CD4-positive, alpha-beta T cell treated with Interleukin-4 for 1 hour (primary cell): ENCODE results near the gene COG5.

Experiments used
- DNase-seq, 2 donors: peaks; one replicate each; pipeline ENCODE4 v3.0.0-alpha.2; 2020 to 2022

The COG5 gene

DNA sequence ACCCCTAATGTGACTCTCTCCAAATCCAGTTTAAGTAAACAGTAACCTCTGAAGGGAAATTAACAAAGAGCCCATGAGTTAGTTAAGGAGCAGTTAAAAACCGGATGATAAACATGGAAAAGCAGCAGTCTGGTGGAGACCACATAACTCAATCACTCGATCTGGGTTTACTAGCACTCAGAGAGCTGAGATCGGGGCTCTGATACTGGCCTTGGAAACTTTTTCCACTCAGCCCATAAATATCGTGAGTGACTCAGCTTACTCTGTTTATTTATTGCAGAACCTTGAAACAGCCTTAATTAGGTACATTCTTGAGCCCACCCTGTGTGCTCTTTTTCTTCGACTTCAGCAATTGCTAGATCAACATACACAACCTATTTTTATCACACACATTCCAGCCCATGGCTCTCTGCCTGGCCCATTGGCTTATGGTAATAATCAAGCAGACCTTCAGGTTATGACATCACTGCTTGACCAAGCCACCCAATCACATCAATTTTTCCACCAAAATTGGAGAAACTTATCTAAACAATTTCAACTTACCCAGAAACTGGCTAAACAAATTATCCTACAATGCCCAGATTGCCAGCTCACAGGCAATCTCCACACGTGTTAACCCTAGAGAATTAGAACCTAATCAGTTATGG lies 176.0 kb downstream of the COG5 start:
- no peak for DNase-seq

DNA sequence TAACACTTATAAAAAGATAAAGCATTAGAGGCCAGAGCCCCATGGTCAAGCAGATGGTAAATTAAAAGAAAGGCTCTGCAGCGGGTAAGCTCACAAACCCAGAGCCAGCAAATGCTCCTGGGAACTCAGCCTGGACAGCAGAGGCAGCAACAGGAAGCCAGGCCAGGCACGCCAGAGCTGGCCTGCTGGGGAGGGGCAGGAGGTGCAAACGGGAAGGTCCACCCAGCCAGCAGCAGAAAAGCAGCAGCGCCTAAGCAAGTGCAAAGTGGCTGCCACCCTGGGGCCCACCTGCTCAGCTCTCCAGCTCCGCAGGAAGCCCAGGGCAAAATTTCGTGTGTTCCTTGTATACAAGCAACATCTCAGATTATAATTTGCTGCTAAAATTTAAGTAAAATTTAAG lies 176.6 kb downstream of the COG5 start:
- no peak for DNase-seq

DNA sequence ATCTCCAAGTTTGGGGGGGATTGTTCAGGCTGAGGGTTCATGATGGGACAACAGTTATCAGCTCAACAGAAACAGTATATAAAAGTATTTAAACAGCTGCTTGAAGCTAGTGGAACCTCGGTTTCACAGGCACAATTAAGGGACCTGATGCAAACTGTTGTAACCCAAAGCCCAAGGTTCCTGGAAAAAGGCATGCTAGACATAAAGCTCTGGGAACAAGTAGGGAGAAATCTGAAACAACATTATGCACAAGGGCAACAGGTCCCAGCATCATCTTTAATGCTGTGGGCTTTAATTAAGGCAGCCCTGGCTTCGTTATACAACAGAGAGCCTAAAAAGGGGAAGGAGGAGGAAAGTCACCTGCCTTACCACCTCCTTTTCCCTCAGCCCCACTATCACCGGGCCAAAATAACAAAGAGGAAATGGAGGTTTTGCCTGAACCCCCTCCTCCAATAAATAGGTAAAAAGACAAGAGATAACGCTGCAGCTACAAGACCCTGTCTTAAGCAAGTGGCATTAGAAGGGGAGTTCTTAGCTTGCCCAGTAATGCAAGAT lies 177.1 kb downstream of the COG5 start:
- DNase-seq, result no peak

DNA sequence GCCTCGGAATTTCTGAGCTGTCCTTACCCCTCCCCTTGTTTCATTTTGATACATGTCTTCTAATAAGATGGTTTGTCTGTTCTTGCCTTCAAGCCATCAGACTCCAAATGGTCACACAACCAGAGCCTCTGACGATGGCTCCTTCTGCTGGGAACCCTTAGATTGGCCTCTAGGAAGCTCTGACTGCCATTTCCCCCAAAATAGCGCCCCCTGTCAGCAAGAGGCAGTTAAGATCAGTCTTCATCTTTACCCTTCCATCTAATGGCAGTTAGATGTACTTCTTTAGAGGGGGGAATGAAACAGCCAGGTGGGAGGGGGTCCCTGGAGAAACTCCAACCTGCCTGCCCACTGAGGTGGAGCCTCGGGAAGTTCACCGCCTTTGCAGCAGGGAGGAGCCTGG lies 179.7 kb downstream of the COG5 start:
- DNase-seq, result no peak

DNA sequence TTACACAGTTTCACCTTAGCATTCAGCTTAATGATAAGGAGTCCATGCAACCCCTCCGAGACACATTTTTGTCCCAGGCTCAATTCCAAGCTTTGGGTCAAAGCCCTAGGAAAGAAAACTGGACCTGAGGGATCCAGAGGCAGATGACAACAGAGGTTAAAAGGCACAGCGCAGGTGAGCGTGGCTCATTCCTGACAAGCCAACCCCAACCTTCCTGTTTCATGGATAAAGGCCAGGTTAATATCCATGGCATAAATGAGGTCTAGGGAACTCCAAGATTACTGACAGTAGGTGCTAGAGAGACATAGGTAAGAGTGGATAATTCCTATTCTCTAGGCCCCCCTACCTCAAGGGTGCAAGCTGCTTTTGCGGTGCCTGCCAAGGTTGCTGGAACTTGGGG lies 180.5 kb downstream of the COG5 start:
- DNase-seq, result no peak

DNA sequence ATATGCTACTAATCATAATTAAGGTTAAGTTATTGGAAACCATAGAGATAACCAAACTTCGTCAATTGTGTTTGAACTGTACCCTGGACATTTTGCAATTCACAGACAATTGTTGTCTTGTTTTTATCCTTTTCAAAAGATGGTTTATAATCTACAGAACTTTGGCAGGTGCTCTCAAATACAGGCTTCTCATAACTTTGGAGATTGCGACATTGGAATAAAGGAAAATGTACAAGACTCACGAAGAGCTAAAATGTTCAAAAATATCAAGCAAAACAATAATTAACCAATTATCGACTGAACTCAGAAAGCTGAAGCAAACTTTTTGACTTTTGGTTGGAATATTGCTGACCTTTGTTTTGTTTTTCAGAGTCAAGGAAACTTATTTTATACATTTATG lies 182.3 kb downstream of the COG5 start:
- no peak for DNase-seq

DNA sequence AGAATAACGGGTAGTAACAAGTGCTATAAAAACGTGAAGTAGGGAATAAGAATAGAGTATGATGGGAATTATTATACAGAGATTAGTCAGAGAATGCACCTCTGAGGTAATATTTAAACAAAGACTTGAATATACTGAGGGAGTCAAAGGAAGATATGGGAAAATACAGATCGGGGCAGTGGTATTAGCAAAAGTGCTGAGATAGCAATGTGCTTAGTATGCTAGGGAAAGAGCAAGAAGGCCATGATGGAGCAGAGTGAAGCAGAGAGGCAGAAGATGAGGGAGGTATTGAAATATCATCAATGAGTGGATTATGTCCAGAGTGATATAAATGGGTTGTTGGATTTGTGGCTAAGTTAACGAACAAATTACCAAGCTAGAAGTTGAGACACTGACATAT lies 190.4 kb downstream of the COG5 start:
- no peak for DNase-seq

DNA sequence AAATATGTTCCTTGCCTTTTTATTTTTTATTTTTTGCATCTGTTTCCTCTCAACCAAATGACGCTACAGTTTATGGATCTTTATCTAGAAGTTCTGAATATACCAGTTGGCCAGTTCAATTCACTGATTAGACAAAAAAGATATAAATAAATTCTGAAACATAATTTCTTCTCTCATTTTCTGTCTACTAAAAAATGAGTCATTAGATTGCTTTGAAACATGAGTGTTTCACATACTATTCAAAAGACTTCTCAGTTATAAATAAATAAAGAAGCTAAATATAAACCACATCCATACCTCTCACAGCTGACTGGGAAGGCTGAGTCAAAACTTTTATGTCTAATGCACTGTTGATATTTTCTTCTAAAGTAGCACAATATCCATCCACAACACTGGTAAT lies 191.4 kb downstream of the COG5 start:
- DNase-seq, result no peak

DNA sequence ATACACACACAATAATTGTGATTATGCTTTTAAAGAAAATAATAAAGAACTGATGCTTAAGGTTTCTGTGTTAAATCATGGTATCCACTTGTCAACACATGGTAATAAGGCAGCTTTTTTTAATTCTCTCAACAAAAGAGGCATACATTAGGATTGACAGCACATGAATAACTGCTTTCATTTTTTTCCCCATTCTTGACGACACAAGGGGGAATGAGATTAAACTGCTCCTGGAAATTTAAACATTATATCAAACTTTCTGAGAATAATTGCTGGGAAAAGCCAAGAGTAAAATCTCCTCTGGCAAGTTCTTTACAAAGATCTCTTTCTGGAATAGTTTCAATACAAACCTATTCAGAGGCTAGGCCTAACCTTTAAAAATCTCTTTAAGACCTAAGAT lies 192.9 kb downstream of the COG5 start:
- no peak for DNase-seq

DNA sequence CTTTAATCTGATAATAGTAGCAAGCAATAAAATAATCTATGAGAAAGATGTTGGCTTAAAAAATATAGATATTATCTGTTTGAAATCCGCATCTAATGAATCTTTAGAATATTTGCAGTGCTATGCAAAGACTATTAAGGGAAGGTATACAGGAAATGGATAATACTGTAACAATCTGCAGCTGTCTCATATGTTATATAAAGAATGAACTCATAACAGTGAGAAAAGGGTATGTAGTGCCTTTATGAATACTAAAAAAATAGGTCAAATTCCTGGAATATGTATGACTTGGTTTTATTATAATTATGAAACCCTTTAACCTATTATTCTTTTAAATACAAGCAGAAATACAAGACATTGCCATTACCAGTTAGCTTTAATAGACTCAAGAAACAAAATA lies 198.9 kb downstream of the COG5 start:
- DNase-seq, result no peak

DNA sequence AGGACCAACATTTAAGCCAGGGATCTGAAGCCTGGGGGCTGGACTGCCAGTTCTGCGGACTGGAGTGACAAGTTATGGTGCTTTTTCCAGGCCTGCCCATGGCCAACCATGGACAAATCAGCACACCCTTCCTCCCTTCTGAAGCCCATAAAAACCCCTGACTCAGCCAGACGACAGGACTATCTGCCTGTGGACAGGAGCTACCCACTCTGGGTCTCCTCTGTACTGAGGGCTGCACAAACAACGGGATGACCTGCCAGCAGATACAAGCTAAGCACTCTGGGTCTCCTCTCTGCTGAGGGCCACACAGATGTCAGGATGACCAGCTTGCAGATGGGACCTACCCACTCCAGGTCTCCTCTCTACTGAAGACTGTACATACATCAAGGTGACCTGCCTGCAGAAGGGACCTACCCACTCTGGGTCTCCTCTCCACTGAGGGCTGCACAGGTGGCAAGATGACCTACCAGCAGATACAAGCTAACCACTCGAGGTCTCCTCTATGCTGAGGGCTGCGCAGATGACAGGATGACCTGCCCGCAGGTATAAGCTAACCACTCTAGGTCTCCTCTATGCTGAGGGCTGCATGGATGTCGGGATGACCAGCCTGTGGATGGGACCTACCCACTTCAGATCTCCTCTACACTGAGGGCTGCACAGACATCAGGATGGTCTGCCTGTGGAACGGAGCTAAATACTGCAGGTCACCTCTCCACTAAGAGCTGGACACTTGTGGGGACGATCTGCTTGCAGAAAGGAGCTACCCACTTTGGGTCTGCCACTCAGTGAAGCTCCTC lies 204.0 kb downstream of the COG5 start:
- DNase-seq, result no peak

DNA sequence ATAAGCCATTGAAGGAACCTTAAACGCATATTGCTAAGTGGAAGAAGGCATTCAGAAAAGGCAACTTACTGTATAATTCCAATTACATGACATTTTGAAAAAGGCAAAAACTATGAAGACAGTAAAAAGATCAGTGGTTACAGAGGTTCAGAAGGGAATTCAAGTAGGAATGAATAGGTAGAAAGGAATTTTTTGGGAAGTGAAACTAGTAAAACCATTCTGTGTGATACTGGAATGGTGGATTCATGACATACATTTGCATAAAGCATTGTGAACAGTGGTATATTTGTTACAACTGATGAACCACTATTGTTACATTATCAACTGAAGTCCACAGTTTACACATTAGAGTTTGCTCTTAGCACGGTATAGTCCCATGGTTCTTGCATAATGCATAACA lies 208.1 kb downstream of the COG5 start:
- no peak for DNase-seq

DNA sequence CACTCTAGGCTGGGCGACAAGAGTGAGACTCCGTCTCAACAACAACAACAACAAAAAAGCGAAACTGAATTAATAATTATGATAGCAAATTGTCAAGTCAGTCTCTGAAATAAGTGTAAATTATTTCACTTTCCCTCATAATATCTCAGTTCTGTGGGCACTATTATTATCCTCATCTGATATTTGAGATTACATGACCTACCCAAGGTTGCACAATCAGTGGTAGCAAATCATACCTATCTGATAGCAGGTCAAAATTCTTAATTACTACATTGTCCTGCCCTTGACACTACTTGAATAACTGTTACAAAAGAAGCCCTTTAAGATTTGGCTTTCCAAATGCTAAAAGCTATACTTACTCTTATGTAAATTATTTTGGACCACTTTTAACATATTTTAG lies 209.1 kb downstream of the COG5 start:
- DNase-seq, result no peak

DNA sequence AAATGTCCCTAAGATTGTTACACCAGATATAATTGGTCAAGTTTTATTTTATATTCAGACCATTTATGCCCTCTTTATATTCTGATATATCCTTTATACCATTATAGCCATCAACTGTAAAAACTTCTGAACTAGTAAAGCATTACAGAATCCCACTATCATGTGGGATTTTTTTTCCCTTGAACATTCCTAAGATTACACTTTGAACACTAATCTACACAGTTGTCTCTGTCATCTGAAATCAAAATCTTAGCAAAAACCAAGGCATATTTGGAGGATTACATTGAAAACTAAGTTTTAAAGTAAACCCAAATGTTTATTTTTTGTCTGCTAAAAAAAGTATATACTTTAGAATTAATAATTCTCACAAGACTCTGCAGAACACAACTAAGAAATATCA lies 210.0 kb downstream of the COG5 start:
- no peak for DNase-seq

DNA sequence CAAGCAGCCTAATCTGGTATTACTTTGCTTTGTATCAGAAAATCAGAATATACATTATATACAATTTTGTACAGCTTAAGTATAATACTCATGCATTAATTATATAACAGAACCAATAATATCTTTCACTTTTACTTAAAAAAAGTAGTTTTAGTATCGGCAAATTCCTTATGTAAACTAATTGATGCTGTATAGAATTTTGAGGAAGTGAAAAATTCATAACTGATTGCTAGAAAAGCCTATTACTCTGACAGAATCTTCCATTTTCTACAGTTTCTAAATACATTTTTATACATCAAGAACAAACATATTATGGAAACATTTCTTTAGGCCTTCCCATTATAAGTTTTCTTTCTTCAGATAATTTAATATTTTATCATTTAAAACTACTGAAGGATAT lies 217.8 kb downstream of the COG5 start:
- DNase-seq, result no peak

DNA sequence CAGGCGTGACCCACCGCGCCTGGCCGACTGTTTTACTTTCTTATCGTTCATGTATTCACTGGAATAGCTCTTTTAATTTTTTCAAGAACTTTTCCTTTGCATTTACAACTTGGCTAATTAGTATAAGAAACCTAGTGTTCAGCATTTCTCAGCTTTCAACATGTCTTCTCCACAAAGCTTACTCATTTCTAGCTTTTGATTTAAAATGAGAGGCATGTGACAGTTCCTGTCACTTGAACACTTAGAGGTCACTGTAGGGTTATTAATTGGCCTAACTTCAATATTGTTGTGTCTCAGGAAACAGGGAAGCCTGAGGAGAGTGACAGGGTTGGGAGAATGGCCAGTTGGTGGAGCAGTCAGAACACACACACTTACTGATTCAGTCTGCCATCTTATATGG lies 218.9 kb downstream of the COG5 start:
- DNase-seq, result no peak

DNA sequence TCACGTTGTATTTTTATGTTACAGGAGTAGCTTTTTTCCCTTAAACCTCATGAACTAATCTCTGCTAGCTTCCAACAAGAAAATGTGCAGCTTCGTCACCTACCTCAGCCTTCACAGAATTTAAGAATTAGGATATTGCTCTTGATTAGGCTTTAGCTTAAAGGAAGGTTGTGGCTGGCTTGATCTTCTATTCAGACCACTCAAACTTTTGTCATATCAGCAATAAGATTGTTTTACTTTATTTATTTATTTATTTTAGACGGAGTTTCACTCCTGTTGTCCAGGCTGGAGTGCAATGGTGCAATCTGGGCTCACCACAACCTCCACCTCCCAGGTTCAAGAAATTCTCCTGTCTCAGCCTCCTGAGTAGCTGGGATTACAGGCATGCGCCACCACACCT lies 219.4 kb downstream of the COG5 start:
- no peak for DNase-seq

DNA sequence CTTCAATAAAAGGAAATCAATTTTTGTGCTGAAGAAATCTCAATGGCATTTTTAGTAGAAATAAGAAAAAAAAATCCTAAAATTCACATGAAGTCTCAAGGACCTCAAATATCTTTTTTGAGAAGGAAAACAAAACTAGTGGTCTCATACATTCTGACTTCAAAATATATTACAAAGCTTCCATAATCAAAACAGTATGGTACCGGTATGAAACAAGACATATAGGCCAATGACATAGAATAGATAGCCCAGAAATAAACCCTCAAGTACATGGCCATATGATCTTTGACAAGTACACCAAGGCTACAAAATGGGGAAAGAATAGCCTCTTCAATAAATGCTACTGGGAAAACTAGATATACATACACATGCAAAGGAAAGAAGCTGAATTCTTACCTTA lies 225.6 kb downstream of the COG5 start:
- no peak for DNase-seq

DNA sequence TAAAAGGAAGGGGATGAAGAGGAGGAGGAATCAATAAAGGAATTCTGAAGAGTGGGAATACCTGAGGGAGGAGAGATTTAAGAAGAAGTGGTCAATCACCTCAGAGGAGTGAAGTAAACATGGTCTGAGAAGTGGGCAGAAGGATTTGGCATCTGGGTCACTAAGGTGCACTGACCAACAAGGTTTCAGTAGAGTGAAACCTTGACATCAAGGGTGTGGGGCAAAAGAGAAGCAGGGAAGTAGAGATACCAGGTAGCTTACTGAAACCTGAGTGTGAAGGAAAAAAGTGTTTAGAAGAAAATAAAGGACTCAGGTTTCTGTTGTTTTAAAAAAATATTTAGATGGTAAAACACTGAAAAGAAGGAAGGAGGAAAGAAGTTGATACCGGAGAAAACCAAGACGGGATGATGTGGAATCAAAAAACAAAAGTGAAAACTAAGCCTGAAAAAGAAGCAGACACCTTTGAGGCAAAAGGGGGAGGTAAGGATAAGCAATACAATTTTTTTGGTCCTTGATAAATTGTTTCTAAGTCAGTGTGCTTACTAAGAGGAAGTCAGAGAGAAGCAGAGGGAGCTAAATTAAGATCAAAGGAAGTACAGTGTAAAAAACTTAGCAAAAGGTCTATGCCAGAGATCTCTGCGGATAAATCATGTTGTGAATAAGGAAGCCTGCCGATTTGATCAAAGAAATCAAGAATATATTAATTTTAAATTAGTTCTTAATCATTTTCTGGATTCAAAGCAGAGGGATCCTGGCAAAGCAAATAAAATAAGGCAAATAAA lies 231.0 kb downstream of the COG5 start:
- no peak for DNase-seq

DNA sequence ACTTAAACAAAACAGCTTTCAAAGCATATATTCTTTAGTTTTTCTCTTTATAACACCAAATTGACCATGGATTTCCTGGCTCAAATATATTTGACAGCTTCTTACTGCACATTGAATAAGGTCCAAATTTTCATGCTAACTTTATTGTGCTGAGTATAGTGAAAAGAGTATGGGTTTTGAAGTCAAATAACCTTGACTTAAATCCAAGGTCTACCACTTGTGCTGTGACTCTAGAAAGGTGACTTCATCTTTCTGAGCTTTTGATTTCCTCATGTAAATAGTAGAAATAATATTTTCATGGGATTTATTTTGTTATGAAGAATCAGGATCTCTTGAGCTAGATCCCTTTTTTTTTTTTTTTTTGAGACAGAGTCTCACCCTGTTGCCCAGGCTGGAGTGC lies 233.2 kb downstream of the COG5 start:
- no peak for DNase-seq

DNA sequence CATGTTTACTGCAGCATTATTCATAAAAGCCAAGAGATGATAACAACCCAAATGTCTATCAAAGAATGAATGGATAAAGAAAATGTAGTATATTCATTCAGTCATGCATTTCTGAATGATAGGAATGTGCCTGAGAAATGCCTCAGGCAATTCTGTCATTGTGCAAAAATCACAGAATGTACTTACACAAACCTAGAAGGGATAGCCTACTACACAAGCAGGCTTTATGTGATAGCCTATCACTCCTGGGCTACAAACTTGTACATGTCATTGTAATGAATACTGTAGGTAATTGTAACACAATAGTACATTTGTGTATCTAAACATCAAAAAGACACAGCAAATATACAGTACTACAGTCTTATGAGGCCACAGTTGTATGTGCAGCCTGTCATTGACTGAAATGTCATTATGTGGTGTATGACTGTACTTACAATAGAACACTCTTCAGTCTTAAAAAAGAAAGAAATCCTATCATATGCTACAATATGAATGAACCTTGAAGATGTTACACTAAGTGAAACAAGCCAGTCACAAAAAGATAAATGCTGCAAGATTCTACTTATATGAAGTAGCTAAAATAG lies 235.6 kb downstream of the COG5 start:
- no peak for DNase-seq

DNA sequence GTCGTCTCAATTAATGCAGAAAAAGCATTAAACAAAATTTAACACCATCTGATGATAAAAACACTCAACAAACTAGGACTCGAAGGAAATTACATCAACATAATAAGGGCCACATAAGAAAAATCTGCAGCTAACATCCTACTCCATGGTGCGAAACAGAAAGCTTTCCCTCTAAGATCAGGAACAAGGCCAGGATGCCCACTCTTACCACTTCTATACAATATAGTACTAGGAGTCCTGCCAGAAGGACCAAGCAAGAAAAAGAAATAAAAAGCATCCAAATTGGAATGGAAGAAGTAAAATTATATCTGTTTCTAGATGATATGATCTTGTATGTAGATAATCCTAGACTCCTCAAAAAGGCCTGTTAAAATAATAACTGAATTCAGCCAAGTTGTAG lies 237.7 kb downstream of the COG5 start:
- DNase-seq, result no peak

DNA sequence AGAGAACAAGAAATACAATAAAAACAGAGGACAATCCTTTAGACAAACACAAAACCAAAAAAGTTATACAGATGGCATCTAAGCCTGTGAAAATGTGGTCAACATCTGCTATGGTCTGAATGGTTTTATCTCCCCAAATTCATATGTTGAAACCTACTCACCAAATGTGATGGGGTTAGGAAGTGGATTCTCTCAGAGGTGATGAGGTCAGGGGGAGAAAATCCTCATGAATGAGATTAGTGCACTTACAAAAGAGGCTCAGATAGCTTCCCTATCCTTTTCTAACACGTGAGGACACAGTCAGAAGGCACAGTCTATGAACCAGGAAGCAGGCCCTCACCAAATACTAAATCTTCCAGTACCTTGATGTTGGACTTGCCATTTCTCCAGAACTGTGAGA lies 241.7 kb downstream of the COG5 start:
- no peak for DNase-seq
